Stimulated activated memory B cell treated with anti-CD40 and anti-IgM and Interleukin-4, amounts not matched to agents 10 μg/mL and 1 μg/mL and 100 μg/mL, for 72 hours (primary cell): ENCODE measurements around the gene LIPF.
A peak's percentile ranks its signal among the peaks of the same experiment; 100 is the strongest.
"Not testable (repeated sequence)": the region's sequence is repeated elsewhere in the genome, so short reads cannot be mapped to it uniquely, and the experiment has no call there.

Experiments
- ATAC-seq: fragments of 150-1000 bp; cut with Tn5 transposase; 2 replicates; pipeline ENCODE4 v1.10.0; 2021
- H3K27ac Mint-ChIP-seq: one replicate; pipeline ENCODE4 v1.8.0; 2022; ENCODE audit warnings: mild to moderate bottlenecking, mixed read lengths
- H3K27me3 Mint-ChIP-seq: one replicate; pipeline ENCODE4 v1.8.0; 2022; ENCODE audit warnings: mixed read lengths
- H3K36me3 Mint-ChIP-seq: one replicate; pipeline ENCODE4 v1.8.0; 2022; ENCODE audit warnings: mixed read lengths
- H3K4me1 Mint-ChIP-seq: one replicate; pipeline ENCODE4 v1.8.0; 2022; ENCODE audit warnings: mixed read lengths
- H3K4me3 Mint-ChIP-seq: one replicate; pipeline ENCODE4 v1.8.0; 2022; ENCODE audit warnings: mild to moderate bottlenecking, moderate library complexity, mixed read lengths
- H3K9me3 Mint-ChIP-seq: one replicate; pipeline ENCODE4 v1.8.0; 2022; ENCODE audit warnings: mixed read lengths

The LIPF gene

GRCh38 chr10:88660598-88660884, 3.7 kb upstream of the LIPF start:
- Mint-ChIP-seq H3K27me3 (peaks cover 16% of the 10 kb centered on the region), H3K36me3 (no peaks in the 10 kb centered on the region), H3K9me3 (peaks cover 4% of the 10 kb centered on the region), H3K4me3 (no peak overlapping the region), H3K4me1 (no peaks in the 10 kb centered on the region), H3K27ac (no peak overlapping the region)
- ATAC-seq: no peak

DNA sequence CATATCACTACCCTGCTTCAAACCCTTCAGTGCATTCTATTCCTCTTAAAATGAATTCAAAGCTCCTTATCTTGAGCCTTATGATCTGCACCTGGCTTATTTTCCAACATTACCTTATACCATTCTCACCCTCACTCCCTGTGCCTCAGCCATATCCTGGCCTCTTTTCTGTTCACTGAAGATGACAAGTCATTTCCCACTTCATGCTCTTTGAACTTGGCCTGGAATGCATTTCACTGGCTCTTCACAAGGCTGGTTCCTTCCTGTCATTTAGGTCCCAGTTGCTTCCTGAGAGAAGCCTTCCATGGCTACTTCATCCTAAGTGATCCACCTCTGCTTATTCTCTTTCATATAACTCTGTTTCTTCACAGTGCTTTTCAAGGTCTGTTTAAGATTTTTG, 3.2 kb upstream of the LIPF start:
- Mint-ChIP-seq H3K4me1 (no peaks in the 10 kb centered on the region), H3K9me3 (peaks cover 4% of the 10 kb centered on the region), H3K27ac (no peak overlapping the region), H3K27me3 (peaks cover 16% of the 10 kb centered on the region), H3K4me3 (no peak overlapping the region), H3K36me3 (no peaks in the 10 kb centered on the region)
- no peak for ATAC-seq

DNA sequence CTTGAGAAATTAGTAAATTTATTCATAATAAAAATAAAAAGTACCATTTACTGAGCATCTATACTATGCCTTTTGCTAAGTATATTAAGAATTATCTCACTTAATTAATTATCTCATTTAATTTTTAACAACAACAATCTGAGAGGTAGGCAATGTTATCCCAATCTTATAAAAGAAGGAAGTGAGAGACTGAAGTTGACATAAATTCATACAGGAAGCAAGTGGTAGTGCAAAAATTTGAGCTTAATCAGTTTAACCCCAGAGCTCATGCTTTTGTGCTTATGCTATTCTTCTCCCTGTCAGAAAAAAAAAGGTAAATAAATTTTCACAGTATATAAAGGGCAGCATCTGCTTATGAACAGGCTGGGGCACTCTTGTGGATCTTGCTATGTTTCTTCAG, 2.7 kb upstream of the LIPF start:
- Mint-ChIP-seq H3K36me3 (no peaks in the 10 kb centered on the region), H3K4me1 (no peaks in the 10 kb centered on the region), H3K27me3 (peaks cover 16% of the 10 kb centered on the region), H3K27ac (no peak overlapping the region), H3K4me3 (no peak overlapping the region), H3K9me3 (peaks cover 4% of the 10 kb centered on the region)
- no peak for ATAC-seq

DNA sequence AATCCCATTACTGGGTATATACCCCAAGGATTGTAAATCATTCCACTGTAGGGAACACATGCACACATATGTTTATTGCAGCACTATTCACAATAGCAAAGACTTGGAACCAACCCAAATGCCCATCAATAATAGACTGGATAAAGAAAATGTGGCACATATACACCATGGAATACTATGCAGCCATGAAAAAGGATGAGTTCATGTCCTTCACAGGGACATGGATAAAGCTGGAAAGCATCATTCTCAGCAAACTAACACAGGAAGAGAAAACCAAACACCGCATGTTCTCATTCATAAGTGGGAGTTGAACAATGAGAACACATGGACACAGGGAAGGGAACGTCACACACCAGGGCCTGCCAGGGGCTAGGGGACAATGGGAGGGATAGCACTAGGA, 1.1 kb upstream of the LIPF start:
- not testable (repeated sequence) for H3K27me3 Mint-ChIP-seq, ATAC-seq, H3K4me3 Mint-ChIP-seq, H3K27ac Mint-ChIP-seq, H3K9me3 Mint-ChIP-seq, H3K36me3 Mint-ChIP-seq, H3K4me1 Mint-ChIP-seq

GRCh38 chr10:88668465-88668864, 4.2 kb downstream of the LIPF start:
- Mint-ChIP-seq H3K27ac (no peak overlapping the region), H3K9me3 (no peaks in the 10 kb centered on the region), H3K27me3 (peaks cover 1% of the 10 kb centered on the region), H3K36me3 (no peaks in the 10 kb centered on the region), H3K4me1 (no peaks in the 10 kb centered on the region), H3K4me3 (no peak overlapping the region)
- ATAC-seq: no peak

- no peaks in the 10 kb centered on the region for H3K27me3 Mint-ChIP-seq
- no peaks in the 10 kb centered on the region for H3K4me1 Mint-ChIP-seq
- no peak overlapping the region for H3K4me3 Mint-ChIP-seq
- no peaks in the 10 kb centered on the region for H3K9me3 Mint-ChIP-seq
- H3K27ac Mint-ChIP-seq: no peak overlapping the region
- ATAC-seq: peak; percentile 27
- H3K36me3 Mint-ChIP-seq: no peaks in the 10 kb centered on the region
Observed at GRCh38 chr10:88670497-88670896, 6.3 kb downstream of the LIPF start.

DNA sequence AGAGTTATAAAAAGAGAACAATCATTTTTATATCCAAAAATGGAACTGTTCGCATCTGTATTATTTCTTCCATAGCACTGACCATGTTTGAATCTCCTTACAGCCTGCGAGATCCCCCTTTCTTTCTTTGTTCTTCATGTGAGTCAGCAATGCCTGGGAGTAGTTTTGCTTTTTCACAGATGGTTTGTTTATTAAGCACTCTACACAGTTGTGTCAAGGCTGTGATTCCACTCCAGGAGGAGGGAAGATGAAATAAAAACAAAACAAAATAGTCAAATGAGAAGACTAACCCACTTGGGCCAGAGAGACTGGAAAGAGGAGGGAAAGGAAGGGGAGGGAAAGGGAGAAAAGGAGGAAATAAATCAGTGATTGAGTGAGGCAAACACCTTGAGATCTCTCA, 7.8 kb downstream of the LIPF start:
- no peaks in the 10 kb centered on the region for H3K9me3 Mint-ChIP-seq
- H3K4me3 Mint-ChIP-seq: no peak overlapping the region
- no peaks in the 10 kb centered on the region for H3K27me3 Mint-ChIP-seq
- no peak for ATAC-seq
- H3K36me3 Mint-ChIP-seq: no peaks in the 10 kb centered on the region
- H3K4me1 Mint-ChIP-seq: no peaks in the 10 kb centered on the region
- no peak overlapping the region for H3K27ac Mint-ChIP-seq

DNA sequence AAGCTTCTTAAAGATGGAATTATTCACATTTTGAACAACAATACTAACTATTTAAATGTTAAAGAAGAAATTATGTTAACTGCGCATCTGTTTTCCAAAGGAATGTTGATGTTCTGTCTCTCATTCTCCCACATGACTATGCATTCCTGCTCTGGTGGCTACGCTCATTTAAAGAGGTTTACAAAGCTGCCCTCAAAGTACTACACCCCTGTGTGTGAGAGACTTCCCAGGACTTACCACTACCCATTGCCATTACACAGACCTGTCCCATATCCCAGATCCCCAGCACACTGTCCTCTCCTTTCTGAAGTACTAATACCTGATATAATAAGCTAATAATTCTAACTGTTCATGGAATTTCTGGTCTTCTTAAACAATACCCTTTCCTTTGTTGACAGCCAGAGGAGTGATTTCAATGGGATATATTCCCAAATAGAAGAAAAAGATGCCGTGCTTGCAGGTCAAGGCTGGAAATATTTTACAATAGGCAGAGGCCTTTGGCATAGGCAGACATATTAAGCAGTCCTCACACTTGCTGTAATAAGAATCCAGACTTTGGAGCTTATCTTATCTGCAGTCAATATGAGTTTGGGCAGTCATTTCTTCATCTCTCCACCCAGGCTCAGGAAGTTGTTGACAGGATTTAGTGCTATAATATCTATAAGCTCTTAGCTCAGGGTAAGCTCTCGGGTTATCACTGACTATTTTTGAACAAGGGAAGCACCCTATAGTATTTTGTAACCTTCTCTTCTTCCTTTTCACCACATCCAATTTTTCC, 12.2 kb downstream of the LIPF start:
- H3K9me3 Mint-ChIP-seq: no peaks in the 10 kb centered on the region
- no peaks in the 10 kb centered on the region for H3K4me1 Mint-ChIP-seq
- no peak overlapping the region for H3K27ac Mint-ChIP-seq
- H3K4me3 Mint-ChIP-seq: no peak overlapping the region
- no peaks in the 10 kb centered on the region for H3K27me3 Mint-ChIP-seq
- no peaks in the 10 kb centered on the region for H3K36me3 Mint-ChIP-seq
- ATAC-seq: no peak

- Mint-ChIP-seq H3K36me3 (no peaks in the 10 kb centered on the region), H3K4me1 (no peaks in the 10 kb centered on the region), H3K4me3 (no peak overlapping the region)
Observed at GRCh38 chr10:88680958-88681357, 16.7 kb downstream of the LIPF start.

DNA sequence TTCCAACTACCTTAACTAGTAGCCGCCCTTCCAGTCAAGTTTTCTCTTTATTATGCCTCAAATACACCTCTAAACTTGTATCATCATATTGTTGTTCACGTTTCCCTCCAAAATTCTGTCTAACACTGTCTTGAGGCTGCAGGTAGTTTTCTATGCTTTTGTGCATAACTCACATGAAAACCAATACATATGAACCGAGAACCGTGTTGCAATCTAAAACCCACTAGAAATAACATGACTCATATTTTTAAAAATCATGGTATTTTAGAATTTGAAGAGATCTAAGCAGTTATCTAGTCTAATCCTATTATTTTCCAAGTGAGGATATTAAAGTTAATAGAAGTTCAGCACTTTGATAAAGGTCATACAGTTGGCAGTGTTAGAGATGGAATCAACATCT, 18.2 kb downstream of the LIPF start:
- no peak for ATAC-seq
- no peak overlapping the region for H3K27ac Mint-ChIP-seq
- H3K27me3 Mint-ChIP-seq: peaks cover 16% of the 10 kb centered on the region
- no peaks in the 10 kb centered on the region for H3K36me3 Mint-ChIP-seq
- H3K9me3 Mint-ChIP-seq: no peaks in the 10 kb centered on the region
- no peak overlapping the region for H3K4me3 Mint-ChIP-seq
- H3K4me1 Mint-ChIP-seq: no peaks in the 10 kb centered on the region

More at GRCh38 chr10:88680958-88681357, 16.7 kb downstream of the LIPF start:
- Mint-ChIP-seq H3K27me3 (peaks cover 16% of the 10 kb centered on the region), H3K9me3 (no peaks in the 10 kb centered on the region), H3K27ac (no peak overlapping the region)
- no peak for ATAC-seq

DNA sequence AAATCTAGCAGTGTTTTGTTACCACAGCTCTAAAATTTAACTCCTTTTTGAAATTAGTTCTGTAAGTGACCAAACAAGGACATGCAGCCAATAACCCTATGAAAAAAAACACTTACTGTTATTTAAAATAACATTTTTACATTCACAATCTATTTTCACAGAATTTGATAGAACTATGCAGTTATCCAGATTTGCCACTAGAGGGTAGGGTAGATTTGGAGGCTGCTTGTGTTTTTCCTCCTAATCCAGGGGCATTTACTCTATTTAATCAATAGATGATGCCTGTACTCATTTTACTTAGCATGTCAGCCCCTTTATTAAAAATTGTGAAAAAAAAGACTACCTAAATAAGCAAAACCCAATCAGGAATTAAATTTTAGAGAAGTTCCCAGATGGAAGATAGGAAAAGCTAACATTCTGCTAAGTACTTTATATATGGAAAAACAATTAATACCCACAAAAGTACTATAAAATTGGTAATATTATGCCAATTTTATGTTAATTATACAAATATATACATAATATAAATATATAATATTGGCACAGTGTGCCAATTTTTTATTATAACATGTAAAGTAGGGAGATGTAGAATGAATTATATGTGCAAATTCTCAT, 23.7 kb downstream of the LIPF start:
- no peaks in the 10 kb centered on the region for H3K36me3 Mint-ChIP-seq
- no peak overlapping the region for H3K4me3 Mint-ChIP-seq
- H3K27ac Mint-ChIP-seq: no peak overlapping the region
- H3K9me3 Mint-ChIP-seq: no peaks in the 10 kb centered on the region
- H3K4me1 Mint-ChIP-seq: no peaks in the 10 kb centered on the region
- ATAC-seq: no peak
- H3K27me3 Mint-ChIP-seq: peaks cover 20% of the 10 kb centered on the region

- Mint-ChIP-seq H3K36me3 (no peaks in the 10 kb centered on the region), H3K4me3 (no peak overlapping the region), H3K27me3 (peaks cover 16% of the 10 kb centered on the region), H3K4me1 (no peaks in the 10 kb centered on the region), H3K27ac (no peak overlapping the region), H3K9me3 (no peaks in the 10 kb centered on the region)
- ATAC-seq: no peak
Observed at GRCh38 chr10:88689366-88689765, 25.1 kb downstream of the LIPF start.

DNA sequence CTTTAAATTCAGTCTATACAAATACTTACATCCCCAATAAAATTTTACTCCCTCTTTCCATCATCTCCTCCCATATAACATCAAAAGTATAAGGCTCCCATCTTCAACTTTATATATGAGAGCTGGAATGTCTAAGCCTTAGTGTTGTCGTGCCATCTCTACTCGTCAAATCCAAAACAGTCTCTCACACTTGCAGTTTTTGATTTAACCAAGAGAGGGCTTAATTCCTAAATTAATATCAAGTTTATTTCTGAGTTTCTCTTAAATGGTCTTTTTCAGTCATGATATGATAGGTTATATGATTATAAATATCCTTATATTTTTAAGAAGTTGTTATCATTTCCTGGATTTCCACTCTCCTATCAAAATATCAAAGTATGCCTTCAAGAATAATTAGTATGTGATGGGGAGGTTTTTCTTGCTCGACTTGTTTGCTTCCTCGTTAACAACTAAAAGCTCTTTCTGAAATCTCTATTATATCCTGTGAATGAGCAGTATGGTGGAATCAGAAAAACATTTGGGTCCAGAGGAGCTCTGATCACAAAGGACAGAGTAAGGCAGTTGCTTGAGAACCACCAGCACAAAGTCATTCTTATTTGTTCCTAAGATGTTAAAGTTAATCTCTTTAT, 29.3 kb downstream of the LIPF start:
- H3K27ac Mint-ChIP-seq: no peak overlapping the region
- H3K36me3 Mint-ChIP-seq: no peaks in the 10 kb centered on the region
- no peak overlapping the region for H3K4me3 Mint-ChIP-seq
- ATAC-seq: no peak
- H3K4me1 Mint-ChIP-seq: no peaks in the 10 kb centered on the region
- peaks cover 16% of the 10 kb centered on the region for H3K27me3 Mint-ChIP-seq
- no peaks in the 10 kb centered on the region for H3K9me3 Mint-ChIP-seq

GRCh38 chr10:88702848-88703597, 38.8 kb downstream of the LIPF start:
- Mint-ChIP-seq H3K36me3 (no peaks in the 10 kb centered on the region), H3K4me1 (peaks cover 7% of the 10 kb centered on the region), H3K4me3 (no peak overlapping the region), H3K9me3 (no peaks in the 10 kb centered on the region), H3K27ac (no peak overlapping the region), H3K27me3 (peaks cover 14% of the 10 kb centered on the region)
- no peak for ATAC-seq

- Mint-ChIP-seq H3K36me3 (no peaks in the 10 kb centered on the region), H3K27me3 (no peaks in the 10 kb centered on the region), H3K4me1 (peaks cover 7% of the 10 kb centered on the region), H3K27ac (no peak within 1 kb of the TSS), H3K4me3 (no peak within 1 kb of the TSS), H3K9me3 (no peaks in the 10 kb centered on the region)
- no peak for ATAC-seq
Observed at GRCh38 chr10:88705958-88706357, 41.7 kb downstream of the LIPF start, which contains the start of gene LIPK. Gene LIPK (plus strand): TSS chr10:88706249. CDS start chr10:88724544, 18,295 bp downstream.
